Measurements from ENCODE around the gene SYNJ2.

Gene SYNJ2

DNA sequence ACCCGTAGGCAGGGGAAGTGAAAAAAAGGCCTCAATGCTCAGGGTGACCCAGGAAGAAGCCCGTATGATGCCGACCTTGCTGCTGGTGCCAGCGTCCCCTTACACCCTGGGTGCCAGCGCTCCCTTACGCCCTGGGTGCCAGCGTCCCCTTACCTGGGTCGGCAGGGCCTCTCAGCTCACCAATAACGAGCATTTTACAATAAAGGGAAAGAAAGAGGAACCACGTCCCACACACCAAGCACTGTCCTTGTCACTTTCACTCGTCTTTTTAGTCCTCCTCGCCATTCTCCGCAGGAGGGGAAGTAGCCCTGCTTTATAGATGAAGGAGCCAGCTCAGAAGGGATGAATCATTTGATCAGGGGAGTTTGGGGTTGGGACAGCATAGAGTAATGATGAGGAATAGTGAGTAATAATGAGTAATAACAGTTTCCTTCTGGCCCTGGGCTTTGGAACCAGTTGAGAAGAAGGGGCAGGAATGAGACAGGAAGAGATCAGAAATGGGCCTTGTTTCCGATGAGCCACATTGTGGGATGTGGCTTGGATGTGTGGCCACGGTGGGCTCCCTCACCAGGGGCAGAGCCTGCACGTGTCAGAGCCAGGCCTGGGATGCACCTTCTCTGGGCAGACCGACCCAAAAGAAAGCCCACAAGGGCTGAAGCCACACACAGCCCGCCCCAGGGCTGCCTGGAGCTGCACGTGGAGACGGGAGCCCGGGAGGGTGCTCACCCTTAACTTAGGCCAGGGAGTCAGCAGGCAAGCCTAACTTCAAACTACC, 75.7 kb downstream of the SYNJ2 start:
- DNase-seq (ENCODE audit: low read depth): no peak

DNA sequence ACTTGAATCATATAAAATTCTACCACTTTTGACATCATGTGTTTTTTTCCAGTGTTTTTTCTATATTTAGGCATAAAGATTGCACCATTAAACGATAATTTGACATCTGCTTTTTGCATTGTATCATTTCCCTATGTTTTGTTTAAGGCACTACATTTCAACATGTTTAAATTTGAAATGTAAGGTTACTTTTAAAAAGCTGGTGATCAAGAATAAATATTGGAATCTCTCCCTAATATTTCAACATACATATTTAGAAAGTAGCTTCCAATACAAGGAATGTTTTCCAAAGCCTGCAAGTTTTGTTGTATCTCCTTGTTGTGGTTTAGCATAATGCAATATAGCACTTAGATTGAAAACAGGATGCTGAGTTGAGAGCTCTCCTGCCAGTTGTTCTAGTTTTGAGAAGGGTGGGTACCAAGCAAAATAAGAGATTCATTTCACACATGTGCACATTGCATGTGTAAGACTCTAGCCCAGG, 76.5 kb downstream of the SYNJ2 start:
- DNase-seq (ENCODE audit: low read depth): no peak

DNA sequence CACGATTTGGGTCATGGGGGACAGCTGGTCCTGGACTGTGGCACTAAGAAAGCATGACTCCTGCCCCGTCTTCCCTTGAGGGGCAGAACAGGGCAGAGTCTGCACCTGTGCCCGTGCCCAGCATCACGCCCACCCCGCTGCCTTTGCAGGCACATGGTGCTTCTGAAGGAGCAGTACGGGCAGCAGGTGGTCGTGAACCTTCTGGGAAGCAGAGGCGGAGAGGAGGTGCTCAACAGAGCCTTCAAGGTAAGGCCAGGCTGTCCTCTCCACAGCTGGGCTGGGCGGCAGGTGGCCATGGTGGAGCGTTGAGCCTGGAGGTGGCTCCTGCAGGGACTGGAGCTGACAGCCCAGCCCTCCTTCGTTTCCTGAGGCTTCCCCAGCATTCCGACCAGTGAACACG, 77.4 kb downstream of the SYNJ2 start:
- no peak for DNase-seq (ENCODE audit: low read depth)

GRCh38 chr6:158060455-158061360, 79.0 kb downstream of the SYNJ2 start:
- DNase-seq (ENCODE audit: low read depth): no peak

GRCh38 chr6:158061361-158061708, 79.7 kb downstream of the SYNJ2 start:
- no peak for DNase-seq (ENCODE audit: low read depth)

- DNase-seq (ENCODE audit: low read depth): no peak
These were observed 80.2 kb downstream of the SYNJ2 start for GRCh38 chr6:158061709-158062461.

DNA sequence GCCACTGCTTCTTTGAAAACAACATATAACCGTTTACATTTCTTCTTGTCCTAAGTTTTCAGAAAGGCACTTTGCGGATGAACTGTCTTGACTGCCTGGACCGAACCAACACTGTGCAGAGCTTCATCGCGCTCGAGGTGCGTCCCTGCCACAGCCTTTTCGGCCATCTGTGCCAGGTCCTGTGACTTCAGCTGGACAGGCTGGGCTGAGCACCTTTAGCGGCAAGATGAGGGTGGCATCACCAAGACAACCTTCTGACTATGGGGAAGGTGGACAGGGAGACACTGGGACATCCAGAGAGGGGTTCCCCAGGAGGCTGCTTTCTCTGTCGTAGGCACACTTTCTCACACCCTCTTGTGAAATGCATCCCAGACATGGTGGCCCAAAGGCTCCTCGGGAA, 82.1 kb downstream of the SYNJ2 start:
- no peak for DNase-seq (ENCODE audit: low read depth)

- no peak for DNase-seq (ENCODE audit: low read depth)
These were observed 83.1 kb downstream of the SYNJ2 start for GRCh38 chr6:158064725-158065251.

GRCh38 chr6:158066136-158066781, 84.6 kb downstream of the SYNJ2 start:
- no peak for DNase-seq (ENCODE audit: low read depth)

DNA sequence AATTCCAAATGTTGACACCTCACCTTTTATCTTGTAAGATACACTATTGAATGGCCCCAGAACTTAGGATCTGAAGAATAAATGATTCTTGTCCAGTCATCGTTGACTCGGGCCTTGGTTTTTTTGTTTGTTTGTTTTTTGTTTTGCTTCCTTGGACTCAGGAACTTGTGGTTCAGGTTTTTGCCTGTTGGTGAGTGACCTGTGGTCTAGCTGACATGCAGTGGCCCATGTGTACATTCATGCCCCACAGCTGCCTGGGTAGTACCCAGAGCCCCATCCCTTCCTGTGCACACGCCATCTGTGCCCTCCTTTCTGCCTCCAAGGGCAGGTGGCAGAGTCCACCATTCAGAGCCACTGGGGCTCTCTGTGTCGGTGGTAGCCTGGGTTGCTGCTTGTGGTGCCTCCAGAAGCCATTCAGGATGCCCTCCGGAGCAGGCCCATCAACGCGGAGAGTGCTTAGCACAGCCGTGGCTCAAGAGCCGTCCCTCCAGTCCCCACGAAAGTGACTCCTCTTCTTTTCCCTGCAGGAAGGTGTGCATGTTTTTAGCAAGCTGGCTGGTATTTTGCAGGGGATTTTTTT, 85.9 kb downstream of the SYNJ2 start:
- no peak for DNase-seq (ENCODE audit: low read depth)

DNA sequence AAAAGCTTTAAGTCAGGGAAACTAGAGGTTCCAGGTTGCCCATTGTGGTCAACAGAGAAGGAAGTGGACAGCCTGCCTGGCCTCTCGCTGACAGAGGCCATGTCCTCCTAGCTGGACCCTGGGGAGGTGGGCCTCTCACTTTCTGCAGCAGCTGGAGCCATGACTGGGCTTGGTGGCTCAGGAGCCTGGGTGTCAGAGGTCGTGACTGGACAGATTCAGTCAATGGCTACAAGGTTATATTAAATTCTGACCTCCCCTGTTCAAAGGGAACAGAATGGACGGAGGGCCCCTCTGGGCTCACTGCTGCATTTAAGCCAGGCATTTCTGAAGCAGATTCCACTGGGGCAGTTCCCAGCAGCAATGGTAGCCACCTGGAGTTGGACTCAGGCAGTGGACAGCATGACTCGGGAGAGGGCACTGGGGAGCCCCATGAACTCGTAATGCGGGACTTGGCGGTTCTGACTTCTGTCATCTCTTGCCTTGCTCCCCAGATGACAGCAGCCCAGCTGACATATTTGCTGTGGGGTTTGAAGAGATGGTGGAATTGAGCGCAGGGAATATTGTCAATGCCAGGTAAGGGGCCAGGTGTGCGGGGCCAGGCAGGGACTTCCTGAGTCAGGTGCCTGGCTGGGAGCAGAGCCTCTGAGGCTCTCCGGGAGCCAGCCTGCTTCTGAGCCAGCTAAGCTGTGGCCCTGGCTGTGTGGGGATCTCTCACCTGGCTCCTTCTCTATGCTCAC, 86.7 kb downstream of the SYNJ2 start:
- no peak for DNase-seq (ENCODE audit: low read depth)

DNA sequence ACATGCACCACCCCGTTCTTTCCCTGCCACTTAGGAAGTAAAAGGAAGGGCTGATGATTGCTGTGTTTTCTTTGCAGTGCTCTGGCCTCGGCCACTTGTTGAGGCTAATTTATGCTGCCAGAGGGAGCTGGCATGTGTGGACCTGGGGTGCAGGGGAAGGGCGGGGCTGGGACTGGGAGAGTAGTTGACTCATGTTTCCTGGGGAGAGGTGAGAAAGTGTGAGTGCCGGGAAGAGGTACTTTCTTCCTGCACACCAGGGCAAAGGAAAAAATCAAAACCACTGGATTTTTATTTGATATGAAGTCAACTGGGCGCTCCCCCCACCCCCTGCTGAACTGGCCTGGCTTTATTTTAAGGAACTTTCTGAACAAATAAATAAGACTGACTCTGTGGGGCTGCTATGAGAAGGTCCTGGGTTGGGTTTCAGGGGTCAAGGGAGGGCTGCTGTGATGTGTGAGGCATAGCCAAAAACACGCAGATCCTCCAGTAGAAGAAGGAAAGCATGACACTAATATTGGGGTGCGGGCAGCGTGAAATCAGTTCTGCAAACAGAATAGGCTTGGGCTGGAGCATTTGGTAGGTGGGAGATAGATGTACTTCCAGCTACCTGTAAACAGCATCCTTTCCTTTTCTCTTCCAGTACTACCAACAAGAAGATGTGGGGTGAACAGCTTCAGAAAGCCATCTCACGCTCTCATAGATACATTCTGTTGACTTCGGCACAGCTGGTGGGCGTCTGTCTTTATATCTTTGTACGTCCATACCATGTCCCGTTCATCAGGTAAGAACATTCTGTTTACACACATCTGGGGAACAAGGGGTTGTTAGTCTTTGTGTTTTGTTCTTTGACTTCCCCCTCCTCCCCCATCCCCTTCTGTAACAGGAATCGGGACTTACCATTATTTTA, 87.5 kb downstream of the SYNJ2 start:
- no peak for DNase-seq (ENCODE audit: low read depth)

DNA sequence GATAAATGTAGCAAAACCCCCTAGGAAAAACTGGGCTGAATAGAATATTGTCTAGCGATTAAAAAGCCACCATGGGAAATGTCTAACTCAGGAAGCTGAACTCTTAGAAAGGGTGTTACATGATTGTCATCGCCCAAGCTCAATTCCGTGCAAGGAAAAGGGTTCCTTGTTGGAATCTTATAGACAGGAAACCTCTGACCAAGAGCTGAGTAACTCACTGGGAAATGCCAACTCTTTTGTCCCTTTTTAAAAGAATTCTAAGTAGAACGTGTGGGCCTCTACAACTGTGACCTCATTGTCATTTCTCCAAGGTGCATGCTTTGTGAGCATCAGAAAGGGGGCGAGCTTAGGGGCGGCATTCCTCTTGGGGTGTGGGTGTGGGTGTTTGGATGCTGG, 88.1 kb downstream of the SYNJ2 start:
- DNase-seq (ENCODE audit: low read depth): no peak

DNA sequence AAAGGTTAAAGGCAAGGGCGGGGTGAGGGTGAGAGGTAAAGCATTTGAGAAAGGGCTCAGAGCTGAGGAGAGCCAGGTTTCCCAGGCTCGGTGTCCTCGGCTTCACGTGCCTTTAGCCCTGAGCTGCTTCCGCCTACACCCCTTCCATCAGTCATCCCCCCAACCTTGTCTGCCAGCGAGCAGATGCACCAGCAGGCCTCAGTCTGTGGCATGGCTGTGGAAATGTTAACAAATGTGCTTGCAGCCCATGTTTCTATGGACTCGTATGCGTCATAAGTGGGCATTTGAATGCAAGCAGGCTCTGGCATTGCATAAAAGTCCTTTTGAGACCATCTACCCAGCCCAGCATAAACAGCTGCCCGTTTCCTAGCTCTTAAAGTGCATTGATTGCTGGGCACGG, 88.8 kb downstream of the SYNJ2 start:
- no peak for DNase-seq (ENCODE audit: low read depth)

DNA sequence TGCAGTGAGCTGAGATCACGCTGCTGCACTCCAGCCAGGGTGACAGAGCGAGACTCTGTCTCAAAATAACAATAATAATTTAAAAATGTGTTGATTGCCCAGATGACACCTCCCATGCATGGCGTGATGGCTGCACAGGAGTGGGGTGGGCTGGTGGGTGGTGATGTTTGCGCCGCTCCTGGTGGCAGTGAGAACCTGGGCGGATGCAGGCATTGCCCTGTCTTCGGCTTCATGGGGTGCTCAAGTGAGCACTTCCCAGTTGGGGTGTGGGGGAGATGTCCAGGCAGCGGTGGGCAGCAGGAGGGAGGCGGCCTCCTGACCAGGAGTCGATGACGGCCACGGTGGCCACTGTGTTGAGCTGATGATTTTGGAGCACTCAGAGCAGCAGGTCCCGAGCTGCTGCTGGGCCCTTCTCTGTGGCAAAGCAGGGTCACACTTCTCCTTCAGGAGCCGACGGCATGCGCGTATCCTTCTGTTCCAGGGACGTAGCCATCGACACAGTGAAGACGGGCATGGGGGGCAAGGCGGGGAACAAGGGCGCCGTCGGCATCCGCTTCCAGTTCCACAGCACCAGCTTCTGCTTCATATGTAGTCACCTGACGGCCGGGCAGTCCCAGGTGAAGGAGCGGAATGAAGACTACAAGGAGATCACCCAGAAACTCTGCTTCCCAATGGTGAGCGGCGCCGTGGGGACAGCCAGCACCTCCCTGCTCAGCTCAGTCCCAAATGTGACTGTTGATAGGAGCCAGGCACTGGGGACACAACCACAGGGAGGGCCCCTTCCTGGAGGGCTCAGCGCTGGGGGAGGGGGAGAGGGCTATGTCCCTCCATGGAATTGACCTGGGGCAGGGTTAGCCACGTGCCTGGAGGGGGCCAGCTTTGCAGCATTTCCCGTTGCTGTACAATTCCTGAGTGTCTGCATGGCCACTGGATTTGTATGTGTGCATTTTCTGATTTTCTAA, 89.7 kb downstream of the SYNJ2 start:
- no peak for DNase-seq (ENCODE audit: low read depth)

DNA sequence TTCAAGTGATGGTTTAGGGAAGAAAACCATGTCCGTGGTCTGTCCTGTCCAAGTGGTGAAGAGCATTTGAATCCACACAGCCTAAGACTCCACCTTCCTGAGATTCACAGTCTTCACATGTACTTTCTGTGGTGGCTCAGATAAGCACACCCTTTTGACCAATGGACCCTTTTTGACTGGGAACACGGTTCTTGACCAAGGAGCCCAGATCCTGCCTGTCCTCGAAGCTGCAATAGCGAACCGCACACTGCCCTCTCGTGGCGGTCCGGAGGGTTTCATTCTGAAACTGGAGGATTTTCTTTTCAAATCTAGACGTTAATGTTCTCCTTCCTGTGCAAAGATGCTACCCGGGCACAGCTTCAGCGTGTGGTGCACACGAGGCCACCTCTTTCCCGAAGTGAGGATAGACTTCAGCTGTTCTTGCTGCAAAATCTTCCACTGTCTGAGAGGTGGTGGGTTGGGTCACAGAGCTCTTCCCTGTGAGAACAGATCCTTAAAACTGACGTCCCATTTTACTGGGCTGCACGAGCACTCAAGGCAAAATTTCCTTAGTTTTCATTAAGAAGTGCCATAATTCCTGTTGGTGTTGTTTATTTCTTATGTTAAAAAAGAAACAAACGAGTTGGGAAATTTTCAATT, 90.5 kb downstream of the SYNJ2 start:
- DNase-seq (ENCODE audit: low read depth): peak; percentile 45

- no peak for DNase-seq (ENCODE audit: low read depth)
These were observed 92.1 kb downstream of the SYNJ2 start for GRCh38 chr6:158073776-158074175.

GRCh38 chr6:158076548-158076947, 94.9 kb downstream of the SYNJ2 start:
- DNase-seq (ENCODE audit: low read depth): no peak
